HG03139 (cell line): ENCODE measurements around the gene MAGEA9B.
"Not testable (repeated sequence)": the region's sequence is repeated elsewhere in the genome, so short reads cannot be mapped to it uniquely, and the experiment has no call there.

Experiments
- ATAC-seq: cut with Tn5 transposase; IDR thresholded peaks from one replicate; pipeline ENCODE4 v1.9.1; 2021; ENCODE audit not compliant: unreplicated experiment

Gene MAGEA9B

GRCh38 chrX:149571770-149572169 lies 15.5 kb downstream of the MAGEA9B start:
- ATAC-seq = no peak

GRCh38 chrX:149570668-149571067 lies 16.6 kb downstream of the MAGEA9B start:
- no peak for ATAC-seq

- ATAC-seq = no peak
Observed at GRCh38 chrX:149569770-149570169, 17.5 kb downstream of the MAGEA9B start.

- ATAC-seq = no peak
Observed at GRCh38 chrX:149568701-149569296, 18.5 kb downstream of the MAGEA9B start.

GRCh38 chrX:149567621-149568417 lies 19.4 kb downstream of the MAGEA9B start:
- ATAC-seq = no peak

DNA sequence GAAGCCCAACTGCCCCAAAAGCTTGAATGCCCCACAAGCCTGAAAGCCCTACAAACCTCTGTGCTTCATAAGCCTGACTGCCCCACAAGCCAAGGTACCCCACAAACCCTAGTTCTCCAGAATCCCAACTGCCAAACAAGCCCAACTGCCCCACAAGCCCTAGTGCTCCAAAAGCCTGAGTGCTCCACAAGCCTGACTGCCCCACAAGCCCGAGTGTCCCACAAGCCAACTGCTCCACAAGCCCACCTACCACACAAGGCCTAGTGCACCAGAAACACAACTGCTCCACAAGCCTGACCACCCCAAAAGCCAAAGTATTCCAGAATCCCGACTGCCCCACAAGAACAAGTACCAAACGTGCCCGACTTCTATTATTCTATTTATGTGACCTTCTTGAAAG lies 23.9 kb downstream of the MAGEA9B start:
- ATAC-seq = no peak

- ATAC-seq = not testable (repeated sequence)
Observed at GRCh38 chrX:149555251-149555650, 32.0 kb downstream of the MAGEA9B start.

DNA sequence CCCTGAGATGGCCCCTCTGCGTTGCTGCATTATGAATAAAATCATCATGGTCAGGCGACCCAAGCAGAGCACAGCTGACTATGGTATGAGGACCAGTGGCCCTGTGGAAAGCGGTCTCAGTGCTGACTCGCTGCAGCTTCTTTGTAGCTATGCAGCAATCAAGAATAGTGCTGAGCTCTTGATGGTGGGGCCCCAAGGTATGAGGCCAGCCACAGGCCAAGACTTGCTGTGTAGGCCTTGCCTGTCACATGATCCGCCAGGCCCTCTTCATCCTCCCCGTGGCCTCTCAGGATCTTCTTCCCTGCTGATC lies 35.4 kb downstream of the MAGEA9B start:
- not testable (repeated sequence) for ATAC-seq

DNA sequence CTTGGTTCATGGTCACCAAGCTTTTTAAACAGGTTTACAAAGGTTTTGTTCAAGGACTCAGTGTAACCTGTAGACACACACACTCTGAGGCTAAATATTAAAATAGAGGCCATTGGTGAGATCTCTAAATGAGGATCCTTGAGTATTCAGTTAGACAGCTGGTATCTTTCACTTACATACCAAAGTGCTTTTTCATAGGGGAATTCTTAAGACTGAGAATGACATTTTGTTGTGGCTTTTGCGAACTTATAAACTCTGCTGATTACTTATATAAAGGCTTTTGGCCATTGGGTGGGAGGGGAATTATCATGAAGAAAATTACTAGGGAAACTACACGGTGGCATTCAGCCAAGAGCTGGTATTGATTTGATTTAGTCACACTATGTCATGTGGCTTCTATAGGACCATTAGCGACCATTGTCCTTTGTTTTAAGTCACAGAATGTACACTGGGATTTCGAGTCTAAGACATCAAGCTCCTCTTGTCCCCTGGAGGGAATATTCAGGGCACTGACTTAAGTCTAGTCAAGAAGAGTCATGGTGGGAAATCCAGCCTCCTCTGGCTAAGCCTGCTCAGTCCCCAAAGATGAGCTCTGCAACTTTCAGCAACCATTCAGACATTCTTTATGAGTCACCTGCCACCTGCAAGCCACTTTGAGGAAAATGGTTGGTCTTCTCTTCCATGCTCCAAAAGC lies 35.9 kb downstream of the MAGEA9B start:
- ATAC-seq = not testable (repeated sequence)

GRCh38 chrX:149550454-149550853 lies 36.8 kb downstream of the MAGEA9B start:
- ATAC-seq = not testable (repeated sequence)

DNA sequence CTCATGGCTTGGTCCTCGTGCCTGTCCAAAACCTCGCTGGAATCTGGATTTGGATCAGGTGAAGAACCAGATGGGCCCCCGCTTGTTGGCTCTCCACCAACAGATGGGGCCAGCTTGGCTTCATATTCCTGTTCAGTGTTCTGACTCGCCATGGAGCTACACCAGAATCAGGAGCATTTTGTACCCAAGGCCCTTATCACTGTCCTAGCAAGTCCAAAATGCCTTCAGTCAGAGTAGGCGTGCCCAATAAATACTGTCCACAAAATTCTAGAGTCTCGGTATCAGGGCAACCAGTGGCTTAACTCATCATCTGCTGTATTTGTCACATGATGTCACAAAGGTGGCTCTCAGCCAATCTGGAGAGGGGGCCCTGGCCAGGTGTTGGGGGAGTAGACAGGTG lies 37.6 kb downstream of the MAGEA9B start, which contains the start of gene HSFX3:
Gene HSFX3 (minus strand): TSS at position 224 of the 400 bp plus-strand sequence. CDS start 72 bp downstream, at position 152.
- not testable (repeated sequence) for ATAC-seq

GRCh38 chrX:149547782-149548181 lies 39.5 kb downstream of the MAGEA9B start:
- not testable (repeated sequence) for ATAC-seq

GRCh38 chrX:149546962-149547361 lies 40.3 kb downstream of the MAGEA9B start:
- not testable (repeated sequence) for ATAC-seq

DNA sequence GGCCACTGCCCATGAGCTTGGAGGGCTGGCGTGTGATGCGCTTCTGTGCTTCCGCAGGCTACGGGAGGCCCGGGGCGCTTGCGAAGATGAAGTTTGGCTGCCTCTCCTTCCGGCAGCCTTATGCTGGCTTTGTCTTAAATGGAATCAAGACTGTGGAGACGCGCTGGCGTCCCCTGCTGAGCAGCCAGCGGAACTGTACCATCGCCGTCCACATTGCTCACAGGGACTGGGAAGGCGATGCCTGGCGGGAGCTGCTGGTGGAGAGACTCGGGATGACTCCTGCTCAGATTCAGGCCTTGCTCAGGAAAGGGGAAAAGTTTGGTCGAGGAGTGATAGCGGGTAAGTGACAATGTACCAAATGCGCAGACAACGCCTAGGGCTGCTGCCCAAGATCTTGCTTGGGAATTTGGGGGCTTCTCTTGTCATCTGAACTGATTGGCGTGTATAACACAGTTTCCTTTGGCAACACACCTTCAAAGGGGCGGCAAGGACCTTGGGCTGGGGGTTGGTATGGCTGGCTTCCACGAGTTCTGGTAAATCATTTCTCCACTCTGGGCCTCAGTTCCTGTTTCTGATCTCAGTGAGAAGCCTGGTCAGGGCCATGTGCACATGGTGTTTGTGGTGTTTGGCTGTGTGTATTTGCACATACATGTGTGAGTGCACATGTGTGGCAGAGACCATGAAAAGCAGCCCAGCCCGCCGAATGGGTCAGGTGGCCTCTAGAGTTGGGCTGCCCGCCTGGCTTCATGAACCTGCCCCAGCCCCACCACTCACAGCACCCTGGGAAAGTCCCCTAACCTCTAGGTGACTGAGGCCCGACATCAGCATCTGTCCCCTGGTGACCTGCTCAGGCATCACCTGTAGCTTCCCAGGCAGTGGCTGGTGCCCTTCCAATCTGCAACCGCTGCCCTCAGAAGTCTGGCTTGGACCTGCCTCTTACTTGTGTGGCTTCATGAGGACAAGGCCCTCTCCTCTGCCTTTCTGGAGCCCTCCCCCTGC lies 41.4 kb downstream of the MAGEA9B start:
- not testable (repeated sequence) for ATAC-seq

DNA sequence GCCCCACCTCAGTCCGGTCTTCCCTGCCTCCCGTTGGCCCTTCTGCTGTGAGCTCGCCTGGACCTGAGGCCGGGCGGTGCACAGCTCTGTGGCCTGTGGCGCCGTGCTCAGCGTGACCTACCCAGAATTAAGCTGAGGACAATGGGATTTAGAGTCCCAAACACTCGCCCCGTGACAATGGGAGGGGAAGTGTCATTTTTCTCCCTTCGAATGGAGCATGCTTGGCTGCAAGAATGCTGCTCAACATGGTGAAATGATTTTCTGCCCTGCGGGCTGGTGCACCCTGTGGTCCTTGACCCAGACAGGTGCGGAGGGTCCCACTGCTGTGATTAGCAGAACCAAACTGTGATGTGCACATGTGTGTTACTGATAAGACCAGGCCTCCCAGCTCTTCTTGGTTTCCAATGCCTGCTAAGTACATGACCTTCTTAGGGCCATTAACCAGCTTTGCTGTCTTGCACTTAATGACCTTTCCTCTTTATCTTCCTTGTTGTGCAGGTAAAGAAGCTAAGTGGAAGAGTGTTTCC lies 45.7 kb downstream of the MAGEA9B start:
- ATAC-seq = no peak

DNA sequence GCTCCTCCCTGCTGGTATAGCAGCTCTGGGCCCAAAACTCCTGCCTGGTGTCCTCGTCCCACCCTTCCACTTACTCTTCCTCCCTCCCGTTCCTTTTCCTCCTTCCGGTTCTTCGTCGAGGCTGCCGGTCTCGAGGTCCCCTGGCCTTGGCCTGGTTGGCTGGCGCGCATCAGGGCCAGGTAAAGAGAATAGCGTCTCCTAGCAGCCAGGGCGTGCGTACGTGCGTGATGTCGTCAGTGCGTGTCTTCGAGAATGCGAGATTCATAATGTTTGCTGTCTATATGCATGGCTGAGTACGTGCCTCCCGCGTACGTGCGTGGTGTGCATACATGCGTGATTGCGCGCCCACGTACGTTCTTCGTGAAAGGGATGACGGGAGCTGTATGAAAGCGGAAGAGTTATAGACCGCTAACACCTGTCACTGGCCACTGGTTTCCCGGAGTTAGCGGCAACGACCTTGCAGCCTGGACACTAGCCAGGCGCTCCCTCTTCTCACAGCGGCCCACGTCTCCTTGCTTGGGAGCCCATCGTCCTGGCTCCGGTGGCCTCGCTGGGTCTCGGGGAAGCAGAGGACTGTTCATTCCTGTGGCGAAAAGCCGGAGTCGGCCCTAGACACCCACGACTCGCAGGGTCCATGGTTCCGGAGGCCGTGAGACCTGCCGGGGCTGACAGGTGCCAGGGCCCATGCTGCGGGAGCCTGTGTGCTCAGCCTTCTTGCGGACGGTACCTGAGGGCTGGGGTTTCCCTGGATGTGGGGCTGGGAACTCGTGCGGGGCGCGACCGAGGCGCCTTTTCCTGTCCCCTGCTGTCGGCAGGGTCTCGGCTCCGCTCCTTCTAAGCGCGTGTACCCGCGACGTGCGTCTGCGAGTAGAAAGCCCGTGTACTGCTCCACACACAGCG lies 46.4 kb downstream of the MAGEA9B start, which contains the start of gene EOLA1:
Gene EOLA1 (plus strand): TSS at position 392 of the 900 bp plus-strand sequence. CDS start 4,619 bp downstream, outside the sequence.
- ATAC-seq = peak; percentile 64

DNA sequence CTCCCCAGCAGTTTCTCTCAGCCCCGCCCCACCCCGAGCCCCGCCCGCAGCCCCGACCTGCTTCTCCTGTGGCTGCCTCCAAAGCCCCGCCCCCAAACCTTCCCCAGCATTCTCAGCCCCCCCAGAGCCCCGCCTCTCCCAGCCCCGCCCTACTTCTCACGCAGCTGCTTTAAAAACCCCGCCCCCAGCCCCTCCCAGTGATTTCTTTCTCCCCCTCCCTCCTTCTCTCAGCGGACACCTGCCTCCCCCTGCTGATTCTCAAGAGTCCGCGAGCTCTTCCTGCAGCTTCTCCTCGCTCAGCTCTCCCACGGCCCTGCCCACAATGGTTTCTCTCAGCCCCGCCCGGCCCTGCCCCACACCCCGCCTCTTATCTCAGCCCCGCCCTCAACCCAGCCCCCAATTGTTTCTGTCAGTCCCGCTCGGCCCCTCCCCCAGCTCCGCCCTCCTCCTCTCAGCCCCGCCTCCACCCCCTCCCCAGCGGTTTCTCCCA lies 47.1 kb downstream of the MAGEA9B start:
- ATAC-seq = peak; percentile 20

GRCh38 chrX:149539283-149540130 lies 47.8 kb downstream of the MAGEA9B start:
- peak; percentile 45 for ATAC-seq
